NCI-H345 (cell line): ENCODE data around the gene UNC80.

Experiments used
- DNase-seq: peaks from one replicate; lab custom pipeline; 2025; lab: John Stamatoyannopoulos, UW

UNC80 gene

DNA sequence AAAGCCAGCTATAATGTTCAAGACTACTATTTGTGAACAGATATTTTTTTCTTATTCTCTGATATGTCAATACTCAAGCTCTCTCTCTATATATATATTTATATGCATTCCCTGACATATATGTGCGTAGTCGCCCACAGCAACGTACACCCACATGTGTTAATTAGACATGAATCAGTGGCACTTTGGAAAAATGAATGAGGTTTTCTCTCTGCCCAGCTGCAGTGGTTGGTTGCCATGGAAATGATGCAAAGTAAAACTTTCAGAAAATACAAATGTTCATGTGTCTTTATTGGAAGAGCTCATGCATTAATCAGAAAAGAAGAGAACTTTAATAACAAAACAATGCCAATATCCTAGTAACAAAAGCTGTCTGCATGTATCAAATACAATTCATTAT, 34.7 kb downstream of the UNC80 start:
- DNase-seq: no peak

DNA sequence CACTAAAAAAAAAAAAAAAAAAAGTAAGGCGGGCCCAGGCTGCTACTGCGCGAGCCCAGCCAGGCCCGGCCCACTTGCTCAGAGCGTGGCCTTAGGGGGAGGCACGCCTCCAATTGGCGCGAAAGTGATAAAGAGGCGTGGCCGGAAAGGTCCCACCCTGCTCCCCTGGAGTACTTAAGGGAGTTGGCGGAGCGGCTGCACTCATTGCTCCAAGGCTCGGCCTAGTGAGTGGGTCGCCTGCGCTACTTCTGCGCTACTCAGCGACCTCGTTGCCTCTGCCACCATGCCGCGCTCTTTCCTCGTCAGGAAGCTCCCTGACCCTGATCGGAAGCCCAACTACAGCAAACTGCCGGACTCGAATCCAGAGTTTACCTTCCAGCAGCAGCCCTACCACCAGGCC, 36.9 kb downstream of the UNC80 start:
- no peak for DNase-seq

DNA sequence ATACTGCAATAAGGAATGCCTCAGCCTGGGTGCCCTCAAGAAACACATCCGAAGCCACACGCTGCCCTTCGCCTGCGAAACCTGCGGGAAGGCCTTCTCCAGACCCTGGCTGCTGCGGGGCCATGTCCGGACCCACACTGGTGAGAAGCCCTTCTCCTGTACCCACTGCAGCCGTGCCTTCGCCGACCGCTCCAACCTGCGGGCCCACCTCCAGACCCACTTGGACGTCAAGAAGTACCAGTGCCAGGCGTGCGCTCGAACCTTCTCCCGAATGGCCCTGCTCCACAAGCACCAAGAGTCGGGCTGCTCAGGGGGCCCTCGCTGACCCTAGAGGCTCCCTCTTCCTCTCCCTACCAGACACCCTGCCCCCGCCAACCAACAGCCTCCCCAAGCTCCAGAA, 37.6 kb downstream of the UNC80 start:
- DNase-seq: no peak

DNA sequence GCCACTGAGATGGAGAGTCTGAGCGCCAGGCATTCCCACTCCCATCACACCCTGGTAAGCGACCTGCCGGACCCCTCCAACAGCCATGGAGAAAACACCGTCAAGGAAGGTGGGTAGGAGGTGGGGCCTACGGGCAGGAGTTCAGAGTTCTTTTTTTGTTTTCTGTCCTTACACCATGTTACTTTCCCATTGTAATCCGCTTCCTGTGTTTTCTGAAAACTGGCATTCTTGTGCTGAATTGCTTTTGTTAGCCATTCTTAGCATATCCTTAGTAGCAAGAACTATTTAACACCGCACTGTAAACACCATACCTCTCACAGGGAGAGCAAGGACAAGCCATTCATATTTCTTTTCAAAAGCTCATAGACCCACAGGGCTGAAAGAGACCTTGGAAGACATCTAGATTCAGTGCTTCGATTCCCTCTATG, 46.2 kb downstream of the UNC80 start:
- no peak for DNase-seq

DNA sequence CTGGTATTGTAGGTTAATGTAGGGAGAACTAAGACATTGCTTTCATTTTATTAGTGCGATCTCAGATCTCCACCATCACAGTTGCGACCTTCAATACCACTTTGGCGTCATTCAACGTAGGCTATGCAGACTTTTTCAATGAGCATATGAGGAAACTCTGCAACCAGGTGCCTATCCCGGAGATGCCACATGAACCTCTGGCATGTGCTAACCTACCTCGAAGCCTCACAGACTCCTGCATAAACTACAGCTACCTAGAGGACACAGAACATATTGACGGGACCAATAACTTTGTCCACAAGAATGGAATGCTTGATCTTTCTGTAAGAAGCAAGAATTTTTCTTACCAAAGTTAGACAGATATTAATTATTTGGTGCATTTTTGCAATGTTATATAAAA, 47.3 kb downstream of the UNC80 start:
- no peak for DNase-seq

DNA sequence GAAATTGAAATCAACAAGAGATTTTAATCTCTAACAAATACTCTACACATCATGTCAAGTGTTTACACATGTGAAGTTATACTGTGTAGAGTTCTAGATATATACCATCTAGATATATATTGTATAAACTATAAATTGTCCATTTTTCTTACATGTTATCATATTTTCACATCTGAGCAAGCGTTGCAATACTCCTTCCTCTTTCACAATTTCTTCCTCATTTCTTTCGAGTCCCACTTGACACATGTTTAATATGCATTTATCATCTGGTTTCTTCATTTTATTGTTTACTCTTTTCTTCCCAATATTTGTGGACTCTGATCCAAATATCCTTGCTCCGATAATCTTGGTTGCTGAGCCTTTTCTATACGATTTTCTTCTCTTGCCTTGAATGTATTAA, 50.2 kb downstream of the UNC80 start:
- no peak for DNase-seq

DNA sequence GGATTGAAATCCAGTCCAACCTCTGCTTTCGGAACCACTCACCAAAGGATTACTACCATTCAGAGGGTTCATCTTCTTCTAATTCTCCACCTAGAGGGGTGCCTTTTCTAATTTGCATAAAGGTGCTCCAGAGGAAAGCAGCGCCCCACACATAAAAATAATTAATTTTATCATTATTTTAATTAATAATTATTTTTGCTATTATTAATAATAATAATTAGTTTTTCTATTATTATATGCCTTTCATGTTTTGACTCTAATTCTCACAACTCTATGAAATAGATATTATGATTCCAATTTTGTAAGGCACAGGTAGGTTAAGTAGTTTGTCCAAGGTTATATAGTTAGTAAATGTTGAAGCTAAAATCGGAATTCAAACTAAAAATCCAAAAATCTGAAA, 51.9 kb downstream of the UNC80 start:
- no peak for DNase-seq

DNA sequence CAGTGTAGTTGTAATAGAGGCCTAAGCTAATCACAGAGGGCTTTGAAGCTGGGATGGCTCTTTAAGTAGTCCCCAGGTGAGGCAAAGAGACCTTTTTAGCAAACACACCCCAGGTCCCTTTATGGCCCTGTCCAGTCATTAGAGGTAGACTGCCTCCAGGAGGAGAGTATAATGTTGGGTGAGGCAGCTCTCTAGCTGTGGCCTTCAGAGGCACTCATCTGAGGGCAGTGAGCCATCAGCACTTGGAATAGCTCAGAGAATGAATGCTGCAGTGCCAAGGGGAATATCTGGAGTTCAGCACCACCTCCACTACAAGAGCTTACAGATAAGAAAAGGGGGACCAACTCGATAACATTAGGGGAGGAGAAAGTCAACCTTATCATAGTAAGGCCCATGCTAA, 52.8 kb downstream of the UNC80 start:
- DNase-seq: no peak

DNA sequence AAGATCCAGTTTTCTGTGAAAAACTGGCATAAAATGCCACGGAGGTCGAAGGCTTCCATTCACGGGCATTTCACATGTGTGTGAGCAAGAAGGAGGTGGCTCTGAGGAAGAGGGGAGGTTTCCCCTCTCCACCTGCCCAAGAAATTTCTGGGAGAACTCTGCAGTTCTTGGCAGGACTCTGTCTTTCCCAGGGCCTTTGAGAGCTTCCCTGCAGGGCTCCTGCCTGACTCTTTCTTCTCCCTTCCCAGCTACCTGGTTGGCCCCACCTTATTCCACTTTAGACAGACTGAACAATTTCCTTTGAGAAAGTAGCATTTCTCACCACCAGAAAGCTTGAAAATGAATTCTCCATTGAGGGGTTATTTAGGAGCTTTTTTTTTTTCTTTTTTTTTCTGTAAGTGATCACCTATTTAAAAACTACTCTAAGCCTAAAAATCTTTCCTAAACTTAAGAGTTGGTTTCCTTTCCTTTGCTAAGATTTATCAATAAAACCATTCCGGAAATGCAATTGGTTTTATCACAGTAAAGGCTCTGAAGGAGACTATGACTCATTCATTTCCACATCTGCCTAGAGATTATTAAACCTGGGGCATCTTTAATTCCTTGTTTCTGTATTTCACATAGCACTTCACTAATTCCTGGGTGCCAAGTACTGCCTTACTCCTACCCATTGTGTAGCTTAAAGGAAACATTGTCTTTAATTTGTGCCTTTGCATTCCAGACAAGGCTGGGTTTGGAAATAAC, 59.3 kb downstream of the UNC80 start:
- DNase-seq: no peak

DNA sequence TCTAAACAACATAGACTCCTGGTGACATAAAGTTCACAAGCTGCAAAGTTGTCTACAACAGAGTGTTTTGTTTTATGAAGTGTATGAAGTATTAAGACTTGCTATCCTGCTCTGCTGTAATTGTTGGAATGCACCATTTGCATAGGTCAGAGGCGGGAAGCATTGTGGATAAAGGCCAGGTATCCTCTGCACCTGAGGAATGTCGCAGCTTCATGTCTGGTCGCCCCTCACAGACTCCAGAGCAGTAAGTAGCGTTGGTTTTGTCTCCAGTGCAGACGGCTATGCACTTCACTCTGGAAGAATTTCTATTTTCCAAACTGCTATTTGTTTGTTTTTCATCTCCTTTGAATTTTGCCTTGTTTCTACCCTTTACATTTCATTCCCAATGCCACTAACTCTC, 63.1 kb downstream of the UNC80 start:
- no peak for DNase-seq

DNA sequence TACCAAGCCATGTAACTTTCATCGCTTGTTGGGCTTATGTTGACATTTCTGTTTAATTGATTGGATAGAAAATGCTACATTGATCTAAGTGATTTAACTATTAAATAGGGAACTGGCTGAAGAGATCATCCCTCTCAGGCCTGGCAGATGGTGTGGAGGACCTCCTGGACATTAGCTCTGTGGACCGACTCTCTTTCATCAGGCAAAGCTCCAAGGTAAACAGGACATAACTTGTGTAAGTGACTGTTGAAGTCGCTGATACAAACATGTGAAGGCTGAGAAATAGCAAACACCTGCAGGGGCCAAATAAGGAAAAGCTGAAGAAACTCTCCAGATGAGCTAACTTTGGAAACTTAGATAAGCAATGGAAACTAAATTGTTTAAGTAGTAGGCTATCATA, 68.8 kb downstream of the UNC80 start:
- DNase-seq: no peak

DNA sequence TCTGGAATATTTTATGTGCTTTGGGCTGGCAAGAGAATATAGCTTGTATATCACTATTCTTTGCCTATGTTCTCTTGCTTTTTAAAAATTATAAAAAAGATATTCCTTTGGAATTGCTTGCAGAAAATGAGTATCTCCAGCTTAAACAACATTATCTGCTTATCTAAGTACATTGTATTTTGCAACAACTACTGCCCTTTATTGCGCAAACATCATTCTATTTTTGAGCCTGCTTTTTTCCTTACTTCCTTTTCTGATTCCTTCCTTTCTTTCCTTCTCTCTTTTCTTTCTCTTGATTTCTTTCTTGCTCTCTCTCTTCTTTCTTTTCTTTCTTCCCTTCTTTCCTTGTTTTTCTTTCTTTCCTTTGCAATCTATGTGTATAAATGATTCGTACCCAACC, 74.0 kb downstream of the UNC80 start:
- no peak for DNase-seq

DNA sequence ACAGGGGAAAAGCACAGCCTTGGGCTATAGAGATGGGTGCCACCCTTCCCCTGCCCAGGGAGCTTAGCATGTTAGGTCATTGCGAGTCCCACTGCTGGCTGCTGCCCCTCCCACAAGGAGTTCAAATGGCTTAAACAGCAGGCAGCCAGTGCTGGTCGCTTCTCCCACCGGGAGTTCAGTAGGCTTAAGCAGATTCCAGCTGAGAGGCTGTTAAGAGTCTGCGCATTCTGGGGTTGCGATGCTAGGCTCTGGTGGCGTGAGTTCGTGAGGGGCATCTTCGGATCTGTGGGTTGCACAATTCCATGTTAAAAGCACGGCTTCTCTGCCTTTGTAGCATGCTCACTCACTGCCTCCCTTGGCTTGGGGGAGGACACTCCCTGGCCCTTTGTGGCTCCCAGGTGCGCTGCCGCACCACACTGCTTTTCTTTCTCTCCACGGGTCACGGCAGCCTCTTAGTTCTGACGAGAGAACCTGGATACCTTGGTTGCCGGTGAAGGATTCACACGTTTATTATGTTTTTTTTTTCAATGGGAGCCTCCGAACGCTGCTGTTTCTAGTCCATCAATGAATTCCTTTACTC, 93.2 kb downstream of the UNC80 start:
- DNase-seq: no peak

DNA sequence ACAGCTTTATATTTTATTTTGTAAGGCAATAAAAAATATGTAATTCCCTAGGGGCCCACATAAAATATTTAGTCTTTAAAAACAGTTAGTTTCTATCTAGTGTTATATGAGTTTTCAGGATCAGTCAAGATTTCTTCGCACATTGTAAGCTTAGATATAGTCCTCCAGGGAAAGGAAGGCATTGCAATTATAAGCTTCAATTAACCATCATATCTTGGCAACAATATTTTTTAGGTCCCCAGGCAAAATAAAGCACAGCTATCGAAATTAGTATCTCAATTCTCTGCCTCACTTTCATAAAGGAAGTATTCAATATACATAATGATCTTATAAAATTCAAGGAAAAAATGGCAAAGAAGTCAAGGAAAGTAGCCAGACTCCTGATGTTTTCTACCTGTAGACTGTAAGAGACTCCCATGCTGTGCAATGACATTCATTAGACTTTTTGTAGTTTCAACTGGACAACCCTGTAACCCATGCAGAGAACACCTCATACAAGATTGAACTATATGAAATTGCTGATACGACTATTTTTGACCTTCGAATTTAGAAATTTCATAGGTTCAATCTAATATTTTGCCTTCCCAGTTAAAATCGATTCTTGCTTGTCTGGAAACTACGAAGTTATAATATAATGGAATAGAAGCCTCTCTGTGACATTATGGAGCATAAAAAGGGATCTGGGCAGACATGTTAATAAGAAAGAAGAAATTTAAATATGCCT, 96.8 kb downstream of the UNC80 start:
- no peak for DNase-seq

DNA sequence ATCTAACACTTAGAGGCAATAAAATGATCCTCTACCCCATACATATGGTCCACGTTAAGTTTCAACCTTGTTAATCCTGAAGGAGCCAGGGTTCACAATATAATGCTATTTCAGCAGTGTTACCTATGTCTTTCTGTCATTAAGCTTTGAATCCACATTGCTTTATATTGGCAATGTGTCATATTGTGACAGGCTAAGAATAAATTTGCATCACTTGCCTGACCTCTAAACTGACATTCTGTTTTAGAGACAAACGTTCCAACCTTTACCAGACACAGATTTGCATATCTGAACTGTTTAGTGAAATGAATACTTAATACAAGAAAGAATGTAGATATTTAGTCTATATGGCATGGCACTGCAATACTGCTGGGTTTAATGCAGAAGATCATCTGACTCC, 98.4 kb downstream of the UNC80 start:
- no peak for DNase-seq

DNA sequence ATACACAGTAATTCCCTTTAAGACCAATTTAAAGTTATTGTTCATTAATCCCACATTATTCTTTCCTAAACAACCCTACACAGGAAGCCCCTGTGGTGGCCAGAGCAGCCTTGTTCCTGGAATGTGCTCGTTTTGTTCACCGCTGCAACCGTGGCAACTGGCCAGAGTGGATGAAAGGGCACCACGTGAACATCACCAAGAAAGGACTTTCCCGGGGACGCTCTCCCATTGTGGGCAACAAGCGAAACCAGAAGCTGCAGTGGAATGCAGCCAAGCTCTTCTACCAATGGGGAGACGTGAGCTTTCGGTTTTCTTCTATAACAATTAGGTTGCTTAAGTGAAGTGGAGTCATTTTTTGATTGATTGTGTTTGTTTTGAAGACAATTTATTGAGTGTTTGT, 101.0 kb downstream of the UNC80 start:
- DNase-seq: no peak

DNA sequence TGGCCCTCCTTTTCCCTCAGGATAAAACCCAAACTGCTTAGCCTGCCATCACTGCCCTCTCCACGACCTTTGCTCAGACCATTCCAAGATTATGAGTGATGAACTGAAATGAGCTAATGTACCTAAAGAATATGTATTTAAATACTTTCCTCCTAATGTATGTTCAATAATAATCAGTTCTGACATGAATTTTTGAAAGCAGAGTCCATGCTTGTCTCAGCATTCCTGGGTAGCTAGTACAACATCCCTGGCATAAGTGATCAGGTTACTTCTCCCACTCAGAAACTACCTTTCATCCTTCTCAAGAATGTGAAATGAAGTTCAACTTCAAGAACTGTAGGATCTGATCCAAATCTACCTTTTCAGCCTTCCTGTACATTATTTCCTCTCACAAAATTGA, 103.6 kb downstream of the UNC80 start:
- DNase-seq: no peak

DNA sequence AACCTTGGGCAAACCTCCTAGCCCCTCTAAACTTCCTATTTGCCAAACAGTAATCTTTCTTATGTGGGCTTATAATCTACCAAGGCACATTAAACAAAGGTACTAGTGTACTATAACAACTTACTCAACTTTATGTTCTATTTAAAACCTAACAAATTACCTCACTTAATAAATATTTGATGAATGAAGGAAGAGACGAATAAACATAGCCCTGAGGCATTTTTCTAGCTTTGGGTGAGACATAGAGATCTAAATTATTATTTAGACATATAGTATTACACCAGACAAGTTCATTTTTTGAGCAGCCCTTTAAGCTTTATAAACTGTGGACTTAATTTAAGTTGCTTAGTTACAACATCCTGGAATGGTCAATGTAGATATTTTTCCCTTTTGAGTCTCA, 104.6 kb downstream of the UNC80 start:
- no peak for DNase-seq

DNA sequence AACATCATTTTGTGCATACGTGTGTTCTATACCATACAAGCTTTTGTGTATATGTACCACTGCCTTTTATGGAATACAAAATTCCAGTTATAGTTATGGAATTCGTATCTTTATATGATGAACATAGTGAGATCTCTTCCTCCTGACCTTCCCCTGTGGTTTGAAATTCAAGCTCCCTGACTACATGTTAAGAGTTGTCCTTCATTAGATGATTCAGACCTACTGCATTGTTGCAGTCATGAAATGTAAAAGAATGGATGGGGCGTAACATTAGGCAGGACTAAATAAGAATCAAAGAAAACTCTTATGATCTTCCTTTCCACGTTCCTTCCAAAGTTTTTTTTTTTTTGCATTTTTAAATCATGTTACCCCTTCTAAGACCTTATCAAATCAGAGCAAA, 107.1 kb downstream of the UNC80 start:
- no peak for DNase-seq

DNA sequence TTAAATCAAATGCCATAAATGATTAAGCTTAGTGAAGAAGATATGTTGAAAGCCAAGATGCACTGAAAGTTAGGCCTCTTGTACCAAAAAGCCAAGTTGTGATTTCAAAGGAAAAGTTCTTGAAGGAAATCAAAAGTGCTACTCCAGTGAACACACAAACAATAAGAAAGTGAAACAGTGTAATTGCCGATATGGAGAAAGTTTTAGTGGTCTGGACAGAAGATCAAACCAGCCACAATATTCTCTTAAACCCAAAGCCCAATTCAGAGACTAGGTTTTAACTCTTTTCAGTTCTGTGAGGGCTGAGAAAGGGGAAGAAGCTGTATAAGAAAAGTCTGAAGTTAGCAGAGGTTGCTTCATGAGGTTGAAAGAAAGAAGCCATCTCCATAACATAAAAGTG, 129.0 kb downstream of the UNC80 start:
- DNase-seq: no peak

DNA sequence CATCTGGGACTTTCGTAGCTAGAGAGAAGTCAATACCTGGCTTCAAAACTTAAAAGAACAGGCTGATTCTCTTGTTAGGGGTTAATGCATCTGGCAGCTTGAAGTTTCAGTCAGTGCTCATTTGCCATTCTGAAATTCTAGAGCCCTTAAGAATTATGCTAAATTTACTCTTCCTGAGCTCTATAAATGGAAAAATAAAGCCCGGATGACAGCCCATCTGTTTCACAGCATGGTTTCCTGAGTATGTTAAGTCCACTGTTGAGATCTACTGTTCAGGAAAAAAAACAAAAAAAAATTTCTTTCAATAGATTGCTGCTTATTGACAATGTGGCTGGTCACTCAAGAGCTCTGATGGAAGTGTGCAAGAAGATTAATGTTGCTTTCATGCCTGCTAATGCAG, 129.5 kb downstream of the UNC80 start:
- no peak for DNase-seq

DNA sequence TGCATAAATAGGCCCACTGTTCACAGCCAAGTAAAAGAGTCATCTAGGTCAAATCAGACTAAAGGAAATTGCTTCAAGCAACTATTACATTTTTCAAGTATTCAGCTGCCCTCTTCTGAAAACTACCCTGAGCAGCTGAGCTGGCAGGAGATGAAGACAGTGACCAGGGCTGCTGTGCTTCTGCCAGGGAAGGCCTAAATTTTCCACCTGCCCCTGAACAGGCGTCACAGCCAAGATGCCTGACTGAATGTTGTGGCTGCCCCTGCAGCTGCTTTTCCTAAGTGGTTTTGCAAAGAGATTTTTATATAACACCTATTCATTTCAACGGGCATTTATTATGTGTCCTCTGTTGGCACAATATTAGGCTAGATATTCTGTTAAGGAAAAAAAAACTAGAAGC, 134.1 kb downstream of the UNC80 start:
- no peak for DNase-seq

DNA sequence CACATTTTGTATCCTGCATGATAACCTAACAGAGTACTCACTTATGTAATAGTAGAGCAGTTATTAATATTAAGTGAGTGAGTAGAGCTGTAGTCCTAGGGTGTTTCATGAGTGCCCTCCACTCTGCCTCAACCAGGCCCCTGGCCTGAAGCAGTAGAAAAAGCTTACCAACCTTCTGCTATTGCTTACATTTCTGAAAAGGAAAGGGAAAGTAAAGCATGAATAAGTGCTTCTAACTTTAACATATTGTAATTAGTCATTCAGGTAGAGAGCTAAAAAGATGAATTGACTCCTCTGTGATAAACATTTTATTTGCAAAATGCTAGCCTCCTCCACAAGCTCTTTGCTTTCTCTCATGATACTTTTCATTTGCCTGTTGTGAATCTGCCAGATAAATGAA, 136.1 kb downstream of the UNC80 start:
- no peak for DNase-seq

DNA sequence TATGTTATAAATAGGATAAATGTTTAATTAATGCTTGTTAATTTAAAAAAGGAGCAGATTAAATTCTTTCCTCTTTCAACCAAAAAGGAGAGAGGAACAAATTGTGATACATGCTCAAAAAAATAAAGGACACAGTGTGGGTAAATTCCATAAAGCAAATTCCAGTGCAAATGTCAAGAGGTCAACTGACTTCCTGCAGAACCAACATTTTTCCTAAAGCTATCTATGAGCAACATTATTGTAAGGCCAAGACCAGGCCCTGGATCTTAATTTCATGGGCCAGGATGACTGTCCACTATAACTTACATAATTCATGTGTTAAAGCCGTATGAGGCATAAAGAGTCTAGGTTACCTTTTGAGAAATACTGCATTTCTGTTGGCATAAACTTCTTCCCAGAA, 136.9 kb downstream of the UNC80 start:
- no peak for DNase-seq
